Neural crest cell (in vitro differentiated cells): ENCODE data around the gene SEMA3C. TPM values are rescaled to one million over a fixed set of nuclear protein-coding genes. Genes with fewer than 3 reads are reported as not detected.

Source experiments
- DNase-seq: peaks from one replicate; pipeline ENCODE4 v3.0.0; 2021; ENCODE audit warnings: low read depth, mixed read lengths, low spot score
- H3K27ac Mint-ChIP-seq: one replicate; pipeline ENCODE4 v1.8.0; 2021; ENCODE audit warnings: mild to moderate bottlenecking, mixed read lengths; ENCODE audit not compliant: unreplicated experiment
- H3K27me3 Mint-ChIP-seq: 2 replicates; pipeline ENCODE4 v1.8.0; 2021; ENCODE audit warnings: low read depth, mild to moderate bottlenecking, mixed read lengths
- H3K36me3 Mint-ChIP-seq: 2 replicates; pipeline ENCODE4 v1.8.0; 2021; ENCODE audit warnings: low read depth, mild to moderate bottlenecking, mixed read lengths
- H3K4me1 Mint-ChIP-seq: 2 replicates; pipeline ENCODE4 v1.8.0; 2021; ENCODE audit warnings: mixed read lengths
- H3K4me3 Mint-ChIP-seq: one replicate; pipeline ENCODE4 v1.8.0; 2021; ENCODE audit warnings: mild to moderate bottlenecking, mixed read lengths
- H3K9me3 Mint-ChIP-seq: 2 replicates; pipeline ENCODE4 v1.8.0; 2021; ENCODE audit warnings: mixed read lengths
- total RNA-seq: library from RNA; stranded (reverse); gene quantifications from 2 replicates; pipeline ENCODE4 v1.2.1, GENCODE V29; 2021
- TF ChIP-seq, protein P1 (sequence below): fragments of 200-600 bp; sonication (generic); conservative IDR thresholded peaks from 2 replicates; pipeline ENCODE4 v1.5.0; 2021; ENCODE audit warnings: antibody characterized with exemption, mild to moderate bottlenecking

SEMA3C gene
- total RNA-seq, 1 donor from 2014 or later = 36.6 TPM

DNA sequence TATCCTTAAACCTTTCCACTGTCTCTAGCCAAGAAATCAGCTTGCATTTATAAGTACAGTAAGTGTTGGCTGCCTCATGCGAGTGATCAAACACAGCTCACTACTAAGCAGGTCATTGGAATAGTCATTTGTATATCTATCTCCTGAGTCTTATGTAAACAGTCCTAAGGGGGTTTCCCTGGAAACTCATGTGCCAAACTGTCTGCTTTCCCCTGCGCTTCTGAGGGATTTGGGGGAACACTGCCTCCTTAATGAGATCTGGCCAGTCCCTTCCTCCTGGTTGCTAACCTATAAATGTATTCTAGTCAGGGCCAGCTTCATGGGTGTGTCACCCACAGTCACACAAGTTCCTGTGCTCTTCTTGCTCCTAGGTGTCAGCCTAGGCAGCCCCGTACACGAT, 147.3 kb downstream of the SEMA3C start:
- Mint-ChIP-seq H3K9me3 (no peaks in the 10 kb centered on the region), H3K27ac (no peak overlapping the region), H3K4me1 (peaks cover 5% of the 10 kb centered on the region), H3K36me3 (no peaks in the 10 kb centered on the region), H3K27me3 (no peaks in the 10 kb centered on the region), H3K4me3 (no peak overlapping the region)
- TF ChIP-seq, protein P1, sequence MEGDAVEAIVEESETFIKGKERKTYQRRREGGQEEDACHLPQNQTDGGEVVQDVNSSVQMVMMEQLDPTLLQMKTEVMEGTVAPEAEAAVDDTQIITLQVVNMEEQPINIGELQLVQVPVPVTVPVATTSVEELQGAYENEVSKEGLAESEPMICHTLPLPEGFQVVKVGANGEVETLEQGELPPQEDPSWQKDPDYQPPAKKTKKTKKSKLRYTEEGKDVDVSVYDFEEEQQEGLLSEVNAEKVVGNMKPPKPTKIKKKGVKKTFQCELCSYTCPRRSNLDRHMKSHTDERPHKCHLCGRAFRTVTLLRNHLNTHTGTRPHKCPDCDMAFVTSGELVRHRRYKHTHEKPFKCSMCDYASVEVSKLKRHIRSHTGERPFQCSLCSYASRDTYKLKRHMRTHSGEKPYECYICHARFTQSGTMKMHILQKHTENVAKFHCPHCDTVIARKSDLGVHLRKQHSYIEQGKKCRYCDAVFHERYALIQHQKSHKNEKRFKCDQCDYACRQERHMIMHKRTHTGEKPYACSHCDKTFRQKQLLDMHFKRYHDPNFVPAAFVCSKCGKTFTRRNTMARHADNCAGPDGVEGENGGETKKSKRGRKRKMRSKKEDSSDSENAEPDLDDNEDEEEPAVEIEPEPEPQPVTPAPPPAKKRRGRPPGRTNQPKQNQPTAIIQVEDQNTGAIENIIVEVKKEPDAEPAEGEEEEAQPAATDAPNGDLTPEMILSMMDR = no peak
- no peak for DNase-seq

DNA sequence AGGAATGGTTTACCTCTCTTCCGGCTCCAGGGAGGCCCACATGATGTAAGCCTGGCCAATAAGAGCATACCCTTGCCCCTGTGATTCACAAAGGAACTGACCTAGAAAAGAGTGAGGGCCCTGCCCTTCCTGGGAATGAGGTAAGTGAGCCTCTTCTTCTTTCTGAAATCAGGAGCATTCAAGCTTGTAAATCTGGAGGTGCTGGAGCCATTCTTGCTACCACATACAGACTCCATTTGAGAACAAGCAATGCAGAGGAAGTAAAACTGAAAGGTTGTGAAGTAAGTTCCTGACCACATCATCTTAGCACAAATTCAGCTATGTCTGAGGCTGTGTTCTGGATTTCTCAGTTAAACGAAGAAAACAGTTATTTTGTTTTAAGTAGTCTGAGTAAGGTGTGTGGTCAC, 148.2 kb downstream of the SEMA3C start:
- Mint-ChIP-seq H3K36me3 (no peaks in the 10 kb centered on the region), H3K9me3 (no peaks in the 10 kb centered on the region), H3K4me3 (no peak overlapping the region), H3K27me3 (no peaks in the 10 kb centered on the region), H3K27ac (no peak overlapping the region), H3K4me1 (peaks cover 5% of the 10 kb centered on the region)
- TF ChIP-seq, protein P1 = no peak
- DNase-seq = no peak

DNA sequence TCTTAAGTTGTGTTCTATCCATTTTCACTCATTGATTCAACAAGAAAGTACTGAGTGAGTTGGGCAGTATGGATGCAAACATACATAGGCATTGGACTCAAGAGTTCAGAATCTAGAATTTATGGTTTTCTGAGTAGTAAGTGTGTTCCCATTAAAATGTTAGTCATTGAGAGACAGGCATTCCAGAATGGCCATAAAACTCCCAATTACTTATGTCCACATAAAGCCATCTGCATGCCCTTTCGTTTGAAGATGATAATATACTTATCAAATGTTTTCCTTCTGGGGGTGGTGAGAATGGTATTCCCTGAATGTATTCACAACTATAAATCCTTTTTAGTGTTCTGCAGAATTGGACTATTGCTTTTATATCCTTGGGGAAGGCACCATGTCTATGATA, 148.8 kb downstream of the SEMA3C start:
- no peak overlapping the region for H3K4me3 Mint-ChIP-seq
- H3K36me3 Mint-ChIP-seq = no peaks in the 10 kb centered on the region
- peaks cover 5% of the 10 kb centered on the region for H3K4me1 Mint-ChIP-seq
- H3K27ac Mint-ChIP-seq = no peak overlapping the region
- H3K27me3 Mint-ChIP-seq = no peaks in the 10 kb centered on the region
- DNase-seq = no peak
- no peaks in the 10 kb centered on the region for H3K9me3 Mint-ChIP-seq
- TF ChIP-seq, protein P1 = no peak

DNA sequence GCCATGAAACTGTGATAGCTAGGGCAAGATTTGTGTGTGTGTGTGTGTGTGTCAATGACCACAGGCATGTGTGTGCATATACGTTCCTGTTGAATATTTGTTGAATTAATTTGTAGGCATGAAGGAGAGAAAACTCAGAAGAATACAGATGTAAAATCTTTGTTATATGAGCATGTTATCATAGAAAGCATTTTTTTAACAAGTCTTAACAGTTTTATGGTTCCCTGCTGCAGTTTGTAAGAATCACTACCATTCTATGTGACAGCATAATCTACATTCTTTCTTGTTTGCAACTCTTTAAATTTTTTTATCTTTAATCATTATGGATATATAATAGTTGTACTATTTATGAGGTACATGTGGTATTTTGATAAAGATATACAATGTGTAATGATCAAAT, 150.1 kb downstream of the SEMA3C start:
- Mint-ChIP-seq H3K36me3 (no peaks in the 10 kb centered on the region), H3K9me3 (no peaks in the 10 kb centered on the region), H3K4me3 (no peak overlapping the region), H3K4me1 (peaks cover 7% of the 10 kb centered on the region), H3K27ac (no peak overlapping the region), H3K27me3 (no peaks in the 10 kb centered on the region)
- TF ChIP-seq, protein P1 = no peak
- DNase-seq = no peak

DNA sequence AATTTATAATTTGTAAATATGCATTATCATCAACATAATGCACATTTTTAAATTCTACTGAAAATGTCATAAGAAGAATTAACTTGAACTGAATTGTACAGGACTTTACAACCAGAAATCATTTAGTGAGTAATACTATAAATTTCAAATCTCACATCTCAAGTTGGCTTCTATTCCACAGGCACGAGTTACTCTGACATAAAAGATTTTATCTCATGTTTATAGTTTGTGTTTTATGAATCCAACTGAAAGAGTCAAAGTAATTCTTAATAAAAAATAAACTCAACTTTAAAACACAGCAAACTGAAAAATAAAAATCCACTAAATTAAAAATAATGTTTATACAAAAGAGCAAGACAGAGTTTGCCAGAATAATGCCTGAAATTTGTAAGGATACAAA, 151.2 kb downstream of the SEMA3C start:
- no peaks in the 10 kb centered on the region for H3K9me3 Mint-ChIP-seq
- peaks cover 13% of the 10 kb centered on the region for H3K4me1 Mint-ChIP-seq
- TF ChIP-seq, protein P1 = no peak
- no peak overlapping the region for H3K4me3 Mint-ChIP-seq
- H3K27me3 Mint-ChIP-seq = no peaks in the 10 kb centered on the region
- DNase-seq = no peak
- no peaks in the 10 kb centered on the region for H3K36me3 Mint-ChIP-seq
- no peak overlapping the region for H3K27ac Mint-ChIP-seq

DNA sequence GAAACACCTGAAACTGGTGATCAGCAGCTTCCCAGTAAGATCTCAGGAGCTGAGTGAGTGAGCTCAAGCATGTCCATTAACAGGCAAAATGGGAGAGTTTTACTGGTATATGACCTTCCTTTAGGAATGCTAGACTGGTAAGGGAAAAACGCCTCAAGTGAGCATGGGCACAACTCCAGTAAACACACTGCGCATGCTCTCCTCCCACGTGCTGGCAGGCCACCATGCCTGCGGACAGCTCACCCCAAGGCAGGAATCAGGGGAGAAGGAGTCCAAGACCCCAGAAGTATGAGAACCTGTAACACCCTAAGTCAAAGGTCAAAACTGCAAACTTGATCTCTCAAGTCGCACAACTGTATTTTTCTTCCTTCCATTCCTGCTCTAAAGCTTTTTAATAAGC, 152.1 kb downstream of the SEMA3C start:
- no peak overlapping the region for H3K4me3 Mint-ChIP-seq
- H3K36me3 Mint-ChIP-seq = no peaks in the 10 kb centered on the region
- no peaks in the 10 kb centered on the region for H3K9me3 Mint-ChIP-seq
- no peaks in the 10 kb centered on the region for H3K27me3 Mint-ChIP-seq
- DNase-seq = no peak
- H3K27ac Mint-ChIP-seq = no peak overlapping the region
- H3K4me1 Mint-ChIP-seq = peaks cover 13% of the 10 kb centered on the region
- TF ChIP-seq, protein P1 = no peak
